ENCODE measurements around the gene CEP19.

The CEP19 gene

GRCh38 chr3:196666001-196666867 is 45.8 kb downstream of the CEP19 start (continued):
- TF ChIP-seq ZBTB7A (tag by site-specific recombination; IDR thresholded peaks at IDR 0.05; ENCODE audit: low read depth) (no peak), ZNF426 (tag by site-specific recombination; IDR thresholded peaks at IDR 0.05) (no peak), PATZ1 (tag by site-specific recombination; IDR thresholded peaks at IDR 0.05) (0 out of 2 replicates have a peak, but pooled peaks have one; percentile 34), WT1 (tag by site-specific recombination; IDR thresholded peaks at IDR 0.05) (peak; percentile 94), ZNF692 (tag by site-specific recombination; IDR thresholded peaks at IDR 0.05) (no peak), SCRT1 (tag by site-specific recombination; IDR thresholded peaks at IDR 0.05; ENCODE audit: borderline replicate concordance) (no peak), ZBTB26 (tag by site-specific recombination; optimal IDR thresholded peaks at IDR 0.05) (peak; percentile 13), AEBP2 (tag by site-specific recombination; IDR thresholded peaks at IDR 0.05; ENCODE audit: borderline replicate concordance) (no peak), ZNF221 (tag by site-specific recombination; IDR thresholded peaks at IDR 0.05; ENCODE audit: borderline replicate concordance) (no peak), ZBTB10 (tag by site-specific recombination; IDR thresholded peaks at IDR 0.05) (no peak), HOXC10 (CRISPR knock-in tag; IDR thresholded peaks at IDR 0.05) (no peak), HOXD13 (CRISPR knock-in tag; IDR thresholded peaks at IDR 0.05; ENCODE audit: borderline replicate concordance) (no peak), KLF8 (tag by site-specific recombination; IDR thresholded peaks at IDR 0.05) (no peak), INSM2 (tag by site-specific recombination; IDR thresholded peaks at IDR 0.05) (peak; percentile 92), ZNF660 (tag by site-specific recombination; IDR thresholded peaks at IDR 0.05) (peak; percentile 70; the same call in 1 of the 2 replicates), ZBTB44 (tag by site-specific recombination; IDR thresholded peaks at IDR 0.05) (no peak), ZNF501 (tag by site-specific recombination; IDR thresholded peaks at IDR 0.05) (no peak), ZNF449 (tag by site-specific recombination; IDR thresholded peaks at IDR 0.05) (no peak), ZNF26 (tag by site-specific recombination; IDR thresholded peaks at IDR 0.05) (no peak), SP7 (tag by site-specific recombination; IDR thresholded peaks at IDR 0.05) (0 out of 2 replicates have a peak, but pooled peaks have one; percentile 33), ZNF10 (tag by site-specific recombination; IDR thresholded peaks at IDR 0.05) (no peak), OSR2 (tag by site-specific recombination; IDR thresholded peaks at IDR 0.05) (peak; percentile 72)

Measured in HEK293 (cell line).